NCI-H510A (cell line): ENCODE data around the gene SH3RF2.
"Not testable (repeated sequence)": the region's sequence is repeated elsewhere in the genome, so short reads cannot be mapped to it uniquely, and the experiment has no call there.

ENCODE experiments used
- DNase-seq: peaks from one replicate; lab custom pipeline; 2025; lab: John Stamatoyannopoulos, UW

The SH3RF2 gene

DNA sequence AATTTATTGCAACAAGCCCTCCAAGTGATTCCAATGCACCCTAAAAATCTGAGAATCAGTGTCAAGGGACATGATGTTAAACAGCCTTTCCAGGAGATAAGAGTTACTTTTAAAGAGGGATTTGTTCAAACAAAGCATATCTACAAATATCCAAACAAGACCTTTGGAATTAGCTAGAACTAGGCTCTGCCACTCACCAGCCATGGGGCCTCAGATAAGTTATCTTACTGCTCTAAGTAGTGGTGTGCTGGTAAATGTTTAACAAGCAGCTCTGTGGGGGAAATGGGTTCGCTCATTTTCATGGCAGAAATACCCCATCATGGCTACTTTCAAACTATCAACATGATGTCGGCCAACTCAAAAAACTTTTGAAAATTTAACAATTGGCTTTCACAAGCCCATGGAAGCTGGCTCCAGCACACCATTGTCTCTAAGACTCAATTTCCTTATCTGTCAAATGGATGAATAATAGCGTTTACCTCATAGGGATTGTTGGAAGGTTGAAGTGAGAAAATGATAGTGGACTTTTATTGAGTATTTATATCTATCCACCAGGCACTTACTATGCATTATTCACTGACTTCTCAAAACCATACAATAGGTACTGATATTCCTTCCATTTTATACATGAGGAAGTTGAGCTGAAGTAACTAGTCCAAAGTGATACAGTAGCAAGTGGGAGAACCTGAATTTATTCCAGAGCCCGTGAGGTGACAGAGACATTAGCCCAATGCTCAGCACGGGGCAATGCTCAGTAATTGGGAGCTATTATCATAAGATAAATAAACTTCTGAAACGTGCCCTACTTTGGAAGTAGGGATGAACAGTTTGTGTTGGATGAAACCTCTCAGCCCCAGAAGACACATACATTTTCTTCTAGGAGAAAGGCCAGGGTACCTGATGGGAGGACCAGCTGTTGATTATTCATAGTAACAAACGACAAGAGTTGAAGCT, 43.2 kb downstream of the SH3RF2 start:
- DNase-seq, result no peak

DNA sequence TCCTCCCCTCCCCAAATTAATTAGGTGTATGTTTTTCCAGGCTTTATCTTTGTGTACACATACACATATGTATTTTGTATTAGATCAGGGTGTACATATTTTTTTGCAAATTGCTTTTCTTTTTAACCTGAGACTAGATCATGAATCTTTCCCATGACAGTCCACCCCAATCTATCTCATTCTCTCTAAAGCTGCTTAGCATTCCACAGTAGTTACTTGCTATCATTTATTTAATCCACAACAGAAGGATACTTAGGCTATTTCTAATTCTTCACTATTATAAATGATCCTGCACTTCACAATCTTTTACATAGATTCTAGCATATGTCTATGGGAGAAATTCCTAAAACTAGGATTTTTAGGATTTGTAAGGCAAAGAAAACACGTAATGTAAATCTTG, 43.9 kb downstream of the SH3RF2 start:
- no peak for DNase-seq

DNA sequence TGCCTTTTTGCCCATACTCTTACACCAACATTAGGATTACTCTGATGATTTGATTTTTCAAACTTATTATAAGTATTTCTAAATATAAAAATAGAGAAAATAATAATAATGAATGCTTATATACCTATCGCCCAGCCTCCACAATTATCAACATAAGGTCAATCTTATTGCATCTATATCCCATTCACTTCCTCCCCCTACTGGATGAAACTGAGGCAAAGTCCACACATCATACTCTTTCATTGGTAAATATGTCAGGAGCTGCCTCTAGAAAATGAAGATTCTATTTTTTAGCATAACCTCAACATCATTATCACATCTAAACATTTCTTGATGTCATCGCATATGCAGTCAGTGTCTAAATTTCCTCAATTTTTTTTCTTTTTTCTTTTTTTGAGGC, 44.3 kb downstream of the SH3RF2 start:
- DNase-seq, result no peak

DNA sequence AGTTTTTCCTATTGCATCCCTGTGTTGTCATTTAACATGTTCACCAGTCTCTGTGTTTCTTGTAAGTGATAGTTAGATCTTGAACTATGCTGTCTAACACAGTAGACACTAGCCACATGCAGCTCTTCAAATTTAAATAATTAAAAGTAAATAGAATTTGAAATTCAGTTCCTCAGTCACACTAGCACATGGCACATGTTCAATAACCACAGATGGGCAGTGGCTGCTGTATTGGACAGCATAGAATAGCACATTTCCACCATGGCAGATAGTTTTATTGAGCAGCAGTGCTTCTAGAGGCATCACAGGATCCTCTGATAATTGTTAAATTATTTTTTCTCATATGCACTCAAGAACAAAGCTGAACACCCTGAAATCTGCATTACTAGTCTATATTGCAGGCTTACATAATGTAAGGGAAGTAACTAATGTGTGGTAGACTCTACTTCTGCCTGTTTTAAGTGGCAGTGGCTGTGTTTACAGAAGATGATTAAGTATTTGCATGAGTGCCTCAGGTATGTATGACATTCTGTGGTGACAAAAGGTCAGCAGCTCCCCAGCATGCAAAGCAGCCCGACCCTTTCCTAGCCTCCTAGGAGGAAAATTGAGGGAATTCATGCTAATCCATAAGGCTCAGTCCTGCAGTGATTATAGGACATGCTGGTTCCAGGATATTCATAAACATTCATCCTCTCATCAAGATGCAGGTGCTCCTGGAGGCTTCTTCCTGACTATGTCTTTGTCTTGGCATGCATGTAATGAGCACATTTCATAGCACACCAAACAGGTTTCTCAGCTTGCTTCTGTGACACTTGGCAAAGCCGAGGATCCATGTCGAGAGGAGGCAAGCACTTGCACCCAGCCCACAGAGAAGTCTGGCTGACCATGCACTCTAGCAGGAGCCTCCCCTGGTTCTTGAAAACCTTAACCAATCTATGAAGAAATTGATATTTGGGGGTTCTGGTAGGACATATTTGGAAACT, 45.5 kb downstream of the SH3RF2 start:
- no peak for DNase-seq

DNA sequence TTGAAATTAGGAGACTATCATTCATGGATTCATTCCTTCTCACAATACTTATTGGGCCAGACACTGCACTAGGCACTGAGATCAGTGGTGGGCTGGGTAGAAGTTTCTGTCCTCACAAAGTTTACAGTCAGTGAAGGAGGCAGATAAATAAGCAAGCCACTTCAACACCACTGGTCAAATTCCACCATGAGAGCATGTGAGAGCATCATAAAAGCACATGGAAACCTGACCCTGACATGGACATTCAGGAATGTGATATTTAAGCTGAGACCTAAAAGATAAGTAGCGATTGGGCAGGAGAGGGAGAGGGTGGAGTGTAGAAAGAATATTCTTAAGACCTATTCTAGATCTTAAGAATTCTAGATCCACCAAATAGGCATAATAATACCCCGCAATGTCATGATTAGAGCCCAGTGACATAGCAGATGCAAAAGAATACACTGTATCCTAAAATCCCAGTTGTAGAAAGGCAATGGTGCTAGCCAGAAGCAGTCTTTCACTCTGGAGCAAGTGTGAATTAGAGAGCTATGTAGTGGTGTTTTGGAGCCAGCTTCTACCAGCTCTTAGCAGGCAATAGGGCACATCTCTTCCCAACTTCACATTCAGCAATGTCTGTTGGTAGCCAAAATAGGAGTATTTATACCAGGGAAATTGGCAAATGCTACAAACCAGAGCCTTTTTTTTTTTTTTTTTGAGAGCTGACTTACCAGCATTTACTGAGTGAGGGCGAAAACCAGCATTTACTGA, 46.4 kb downstream of the SH3RF2 start:
- no peak for DNase-seq

DNA sequence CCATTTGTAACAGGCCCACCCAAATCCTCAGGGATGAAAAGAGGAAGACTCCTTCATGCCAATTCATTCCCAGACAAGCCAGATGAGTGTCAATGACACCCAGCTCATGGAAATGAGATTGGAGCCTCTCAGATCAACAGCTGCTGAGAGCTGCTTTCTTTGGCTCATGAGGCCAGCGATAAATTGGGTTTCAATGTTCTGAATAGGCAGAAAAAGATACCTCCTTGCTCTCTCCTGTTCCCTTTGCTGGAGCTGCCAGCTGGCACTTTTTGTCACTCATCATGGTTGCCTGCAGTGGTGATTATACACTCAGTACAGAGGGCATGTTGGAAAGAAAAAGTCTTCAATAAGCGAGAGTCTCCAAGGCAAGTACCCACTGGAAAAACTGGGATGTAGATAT, 47.1 kb downstream of the SH3RF2 start:
- no peak for DNase-seq

DNA sequence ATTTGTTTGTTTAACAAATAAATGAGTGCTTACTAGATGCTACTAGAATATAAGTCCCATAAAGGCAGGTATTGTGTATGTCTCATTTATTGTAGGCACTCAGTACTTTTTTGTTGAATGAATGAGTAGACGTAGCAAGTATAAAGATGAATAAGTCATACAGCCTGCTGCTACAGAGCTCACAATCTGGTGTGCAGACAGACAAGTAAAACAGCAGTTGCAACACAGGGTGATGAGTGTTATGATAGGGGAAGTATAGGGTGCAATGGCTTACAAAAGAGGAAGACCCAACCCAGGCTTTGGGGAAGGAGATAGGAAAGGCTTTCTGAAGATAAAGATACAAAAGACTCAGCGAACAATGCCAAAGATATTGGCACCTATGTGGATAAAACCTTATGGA, 47.7 kb downstream of the SH3RF2 start:
- no peak for DNase-seq

DNA sequence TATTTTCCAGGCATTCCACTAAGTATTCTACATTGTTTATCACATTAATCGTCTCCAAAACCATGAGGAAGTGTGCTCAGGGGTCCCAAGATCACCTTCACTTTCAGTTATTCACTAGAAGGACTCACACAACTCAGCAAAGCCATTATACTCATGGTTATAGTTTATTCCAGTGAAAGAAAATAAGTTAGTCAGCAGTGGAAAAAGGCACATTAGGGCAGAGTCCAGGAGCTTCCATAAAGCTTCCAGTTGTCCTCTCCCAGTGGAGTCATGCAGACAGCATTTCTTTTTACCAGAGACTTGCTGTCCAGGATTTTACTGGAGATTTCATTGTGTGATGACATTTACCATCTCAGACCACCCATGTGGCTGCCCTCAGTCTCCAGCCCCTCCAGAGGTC, 51.5 kb downstream of the SH3RF2 start:
- DNase-seq, result no peak

DNA sequence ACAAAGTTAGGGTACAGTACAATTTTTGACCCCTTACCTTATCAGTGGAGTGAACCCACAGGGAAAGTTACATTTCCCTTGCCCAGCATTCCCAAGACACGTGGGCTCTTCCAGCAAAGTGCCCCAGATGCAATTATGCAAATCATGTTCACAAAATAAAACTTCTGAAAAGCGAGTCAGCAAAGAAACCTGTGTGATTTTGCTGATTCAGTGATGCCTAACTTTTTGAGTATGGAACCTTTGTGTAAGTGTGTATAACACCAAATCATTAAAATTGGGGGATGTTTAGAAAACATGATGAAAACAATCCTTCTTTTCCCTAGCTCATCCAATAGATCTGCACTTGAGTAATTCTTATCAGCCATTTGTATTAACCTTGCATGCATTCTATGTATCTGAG, 52.6 kb downstream of the SH3RF2 start:
- DNase-seq, result no peak

DNA sequence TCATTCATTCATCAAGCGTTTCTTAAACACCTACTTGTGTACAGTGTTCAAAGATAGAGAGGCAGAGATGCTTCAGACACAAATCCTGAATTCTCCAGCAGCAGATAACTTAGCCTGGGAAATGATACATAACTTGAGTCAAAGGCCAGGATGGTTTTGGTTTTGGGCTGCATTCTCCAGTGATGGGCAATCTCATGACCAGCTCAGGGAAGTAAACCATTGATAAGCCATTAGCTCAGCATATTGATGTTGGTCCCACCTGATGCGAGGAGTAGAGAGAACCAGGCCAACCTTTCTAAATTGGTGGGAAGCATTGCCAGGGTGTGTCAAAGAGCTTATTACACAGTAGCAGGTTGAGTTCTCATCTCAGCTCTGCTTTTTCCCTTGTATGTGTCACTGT, 53.0 kb downstream of the SH3RF2 start:
- no peak for DNase-seq

DNA sequence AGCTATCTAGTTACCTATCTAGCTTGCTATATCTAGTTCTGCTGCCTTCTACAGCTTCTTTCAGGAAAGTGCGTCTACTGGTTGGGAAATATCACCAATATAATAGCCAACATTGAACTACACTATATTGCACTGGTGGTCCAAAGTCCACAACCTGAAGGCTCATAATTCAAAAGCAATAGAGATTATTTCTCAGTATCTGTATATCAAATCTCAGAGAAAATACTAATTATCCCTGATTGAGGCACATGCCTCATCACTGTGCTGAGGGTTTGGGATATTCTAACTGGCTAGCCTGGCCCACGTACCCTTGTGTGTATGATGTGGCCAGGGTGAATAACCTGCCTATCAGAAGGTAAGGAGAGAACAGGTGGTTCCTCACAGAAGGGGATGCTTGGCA, 53.8 kb downstream of the SH3RF2 start:
- no peak for DNase-seq

DNA sequence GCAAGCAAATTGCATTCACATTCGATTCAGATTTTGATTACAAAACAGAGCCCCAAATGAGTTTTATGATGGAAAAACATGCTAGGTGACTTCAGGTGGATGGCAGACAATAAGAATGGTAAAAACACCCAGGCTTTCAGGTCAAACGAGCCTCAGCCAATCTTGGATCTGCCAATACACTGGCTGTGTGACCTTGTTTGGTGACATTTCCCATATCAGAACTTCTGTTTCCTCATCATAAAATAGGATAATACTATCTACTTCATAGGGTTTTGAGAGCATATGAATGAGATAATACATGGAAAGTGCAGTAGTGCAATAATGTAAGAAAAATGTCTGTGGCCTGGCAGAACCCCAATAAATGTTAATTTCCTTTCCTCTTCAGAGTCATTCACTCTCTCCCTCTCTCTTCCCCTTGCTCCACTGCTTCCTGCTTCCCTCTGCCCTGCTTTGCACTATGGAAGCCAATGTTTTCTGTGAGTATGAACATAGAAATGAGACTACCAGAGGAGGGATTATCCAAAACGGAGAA, 54.7 kb downstream of the SH3RF2 start:
- no peak for DNase-seq

DNA sequence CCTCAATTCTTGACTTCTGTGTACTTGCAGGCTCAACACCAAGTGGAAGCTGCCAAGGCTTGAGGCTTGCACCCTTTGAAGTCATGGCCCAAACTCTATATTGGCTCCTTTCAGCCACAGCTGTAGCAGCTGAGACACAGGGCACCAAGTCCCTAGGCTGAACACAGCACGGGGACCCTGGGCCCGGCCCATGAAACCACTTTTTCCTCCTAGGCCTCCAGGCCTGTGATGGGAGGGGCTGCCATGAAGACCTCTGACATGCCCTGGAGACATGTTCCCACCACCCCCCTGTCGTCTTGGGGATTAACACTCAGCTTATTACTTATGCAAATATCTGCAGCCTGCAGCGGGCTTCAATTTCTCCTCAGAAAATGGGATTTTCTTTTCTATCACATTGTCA, 57.2 kb downstream of the SH3RF2 start:
- DNase-seq, result not testable (repeated sequence)

DNA sequence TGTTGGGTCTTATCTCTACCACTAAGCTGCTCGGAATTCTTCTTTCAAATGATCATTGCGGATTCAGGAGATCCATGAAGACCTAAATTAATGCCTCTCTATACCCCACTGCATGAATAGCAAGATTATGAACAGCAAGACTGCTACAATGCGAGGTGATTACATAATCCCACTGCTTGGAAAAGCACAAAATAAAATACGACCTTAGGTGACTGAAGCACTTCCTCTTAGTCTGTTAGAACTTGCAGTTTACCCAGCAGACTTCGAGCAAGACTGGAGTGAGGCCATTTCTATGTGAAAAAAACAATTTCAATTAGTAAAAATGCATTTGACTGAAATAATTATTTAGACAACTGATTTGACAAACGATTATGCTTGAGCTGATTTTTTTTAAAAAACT, 59.8 kb downstream of the SH3RF2 start:
- DNase-seq, result no peak

DNA sequence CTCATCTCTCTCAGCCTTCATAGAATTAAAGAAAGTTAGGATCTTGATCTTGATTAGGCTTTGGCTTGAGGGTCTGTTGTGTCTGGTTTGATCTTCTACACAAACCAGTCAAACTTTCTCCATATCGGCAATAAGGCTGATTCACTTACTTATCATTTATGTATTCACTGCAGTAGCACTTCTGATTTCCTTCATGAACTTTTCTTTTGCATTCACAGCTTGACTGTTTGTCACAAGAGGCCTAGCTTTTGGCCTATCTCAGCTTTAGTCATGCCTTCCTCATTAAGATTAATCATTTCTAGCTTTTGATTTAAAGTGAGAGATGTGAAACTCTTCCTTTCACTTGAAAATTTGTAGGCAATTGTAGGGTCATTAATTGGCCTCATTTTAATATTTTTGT, 62.8 kb downstream of the SH3RF2 start:
- DNase-seq, result no peak

DNA sequence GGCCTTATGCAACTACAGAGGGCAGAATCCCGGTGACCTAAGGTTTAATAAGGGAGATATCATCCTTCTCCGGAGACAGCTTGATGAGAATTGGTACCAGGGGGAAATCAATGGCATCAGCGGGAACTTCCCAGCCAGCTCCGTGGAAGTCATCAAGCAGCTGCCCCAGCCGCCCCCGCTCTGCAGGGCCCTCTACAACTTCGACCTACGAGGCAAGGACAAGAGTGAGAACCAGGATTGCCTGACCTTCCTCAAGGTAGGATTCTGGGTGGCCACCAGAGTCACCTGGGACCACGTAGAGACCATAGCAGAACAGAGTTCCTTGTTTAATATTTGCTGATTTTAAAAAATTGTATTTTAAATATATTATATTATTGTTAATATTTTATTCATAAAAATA, 63.7 kb downstream of the SH3RF2 start:
- DNase-seq, result no peak

DNA sequence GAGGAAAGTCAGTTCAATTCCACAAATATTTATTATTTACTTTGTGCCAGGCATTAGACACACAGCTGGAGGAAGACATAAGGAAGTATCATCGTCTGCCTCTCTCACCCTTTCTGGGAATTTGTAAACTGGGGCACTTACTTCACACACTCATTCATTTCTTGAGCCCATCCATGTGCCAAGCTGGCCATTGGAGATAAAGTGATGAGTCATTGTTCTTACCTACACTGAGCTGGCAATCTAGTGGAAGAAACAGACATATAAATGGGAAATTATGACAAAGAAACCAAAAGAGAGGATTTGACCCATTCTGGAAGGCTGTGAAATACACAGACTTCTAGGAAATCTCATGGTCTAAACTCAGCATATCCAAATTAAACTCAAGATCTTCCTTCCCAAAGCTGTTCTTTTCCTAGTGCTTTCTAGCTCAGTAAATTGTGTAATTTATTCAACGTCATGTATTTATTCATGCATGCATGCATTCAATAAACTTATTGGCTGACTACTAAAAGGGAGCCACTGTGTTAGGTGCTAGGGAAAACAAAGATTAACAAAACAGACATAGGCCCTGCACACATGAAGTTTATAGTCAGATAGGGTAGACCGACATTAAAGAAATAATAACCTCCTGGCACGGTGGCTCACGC, 65.3 kb downstream of the SH3RF2 start:
- DNase-seq, result no peak

DNA sequence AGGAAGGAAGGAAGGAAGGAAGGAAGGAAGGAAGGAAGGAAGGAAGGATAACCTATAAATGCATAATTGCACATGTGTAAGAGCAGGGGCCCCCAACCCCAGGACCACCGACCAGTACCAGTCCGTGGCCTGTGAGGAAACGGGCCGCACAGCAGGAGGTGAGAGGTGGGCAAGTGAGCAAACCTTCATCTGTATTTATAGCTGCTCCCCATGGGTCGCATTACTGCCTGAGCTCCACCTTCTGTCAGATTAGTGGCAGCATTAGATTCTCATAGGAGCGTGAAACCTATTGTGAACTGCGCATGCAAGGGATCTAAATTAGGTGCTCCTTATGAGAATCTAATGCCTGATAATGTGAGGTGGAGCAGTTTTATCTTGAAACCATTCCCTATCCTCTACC, 66.1 kb downstream of the SH3RF2 start:
- DNase-seq, result no peak

DNA sequence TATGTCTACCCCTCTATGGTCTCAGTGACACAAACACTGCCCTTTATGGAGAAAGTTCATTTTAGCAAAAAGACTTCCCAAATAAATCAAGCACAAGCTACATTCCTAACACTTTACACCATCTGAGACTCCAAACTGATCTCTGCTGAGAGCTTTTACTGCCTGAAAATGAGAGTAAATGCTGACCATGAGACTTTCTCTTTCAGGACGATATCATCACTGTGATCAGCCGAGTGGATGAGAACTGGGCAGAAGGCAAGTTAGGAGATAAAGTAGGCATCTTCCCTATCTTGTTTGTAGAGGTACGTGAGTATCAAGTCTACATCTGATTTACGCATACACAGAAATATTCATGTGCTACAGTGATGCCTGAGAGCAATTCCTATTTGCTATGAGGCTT, 67.5 kb downstream of the SH3RF2 start:
- DNase-seq, result no peak

DNA sequence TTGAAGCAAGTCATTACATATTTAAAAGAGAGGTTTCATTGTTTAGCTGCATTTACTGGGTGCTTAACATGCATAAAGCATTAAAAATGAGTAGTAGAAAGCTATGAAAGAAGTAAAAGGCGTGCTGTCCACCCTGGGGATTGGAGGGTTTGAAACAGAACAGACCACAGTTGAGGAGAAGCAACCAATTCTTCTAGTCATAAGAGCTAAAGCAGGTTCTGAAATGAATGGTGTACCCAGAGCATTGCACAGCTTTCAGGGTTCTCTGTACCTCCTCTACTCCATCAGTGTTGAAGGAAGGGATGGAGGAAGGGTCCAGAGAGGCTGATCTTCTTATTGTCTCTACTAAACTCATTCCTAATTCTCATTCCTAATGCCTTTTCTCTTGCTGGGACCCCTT, 68.9 kb downstream of the SH3RF2 start:
- DNase-seq, result no peak

DNA sequence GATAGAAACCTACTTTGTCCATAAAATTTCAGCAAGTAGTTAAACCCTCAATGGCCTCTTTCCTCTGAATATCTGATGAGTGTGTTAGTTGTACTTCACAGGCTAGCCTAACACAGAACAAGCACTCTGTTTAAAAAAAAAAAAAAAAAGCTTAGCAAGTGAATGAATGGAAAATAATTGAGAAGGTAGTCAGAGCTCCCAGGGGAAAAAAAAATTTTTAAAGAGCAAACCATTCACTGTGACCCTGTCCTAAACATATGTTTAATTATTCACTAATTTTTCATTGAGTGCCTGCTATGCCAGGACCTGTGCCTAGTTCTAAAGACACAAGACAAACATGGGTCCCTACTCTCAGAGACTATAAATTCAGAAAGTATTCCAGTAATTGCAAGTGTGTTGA, 69.3 kb downstream of the SH3RF2 start:
- DNase-seq, result no peak
